H1 (cell line): ENCODE results near the gene OSGEP. TPM values are rescaled to one million over a fixed set of nuclear protein-coding genes. Genes with fewer than 3 reads are reported as not detected.

ENCODE experiments used
- BACH1 ChIP-seq: IDR thresholded peaks from 2 replicates; pipeline ENCODE4 v1.6.1; 2012; ENCODE audit warnings: low read length, improper control_type of control experiment
- EP300 ChIP-seq, 2 experiments: IDR thresholded peaks; 1 replicate in 1 of 2; 2 replicates in 1 of 2; pipeline ENCODE4 v1.6.1; 2011 to 2012; ENCODE audit warnings: low read depth in 2 of 2, low read length in 2 of 2, mild to moderate bottlenecking in 2 of 2, borderline replicate concordance in 1 of 2, inconsistent platforms in 1 of 2, moderate library complexity in 1 of 2
- HDAC2 ChIP-seq, 2 experiments: fragments of 300-600 bp in 1 of 2; sonication (generic) in 1 of 2; IDR thresholded peaks; 2 replicates each; pipeline ENCODE4 v1.6.1; 2011 to 2012; ENCODE audit warnings: low read depth in 2 of 2, low read length in 2 of 2, mild to moderate bottlenecking in 2 of 2, moderate library complexity in 2 of 2, borderline replicate concordance in 1 of 2, inconsistent platforms in 1 of 2
- HDAC6 ChIP-seq: IDR thresholded peaks from one replicate; pipeline ENCODE4 v1.7.1; 2012; ENCODE audit warnings: low read depth, mild to moderate bottlenecking, inconsistent platforms, low read length, moderate library complexity
- KDM4A ChIP-seq: IDR thresholded peaks from one replicate; pipeline ENCODE4 v1.7.1; 2012; ENCODE audit warnings: low read depth, mild to moderate bottlenecking, moderate library complexity, low read length, inconsistent platforms; ENCODE audit not compliant: severe bottlenecking
- PHF8 ChIP-seq: fragments of 200-600 bp; sonication (generic); conservative IDR thresholded peaks from 2 replicates; pipeline ENCODE4 v1.7.1; 2012; ENCODE audit warnings: low read depth, mild to moderate bottlenecking, inconsistent platforms, low read length, moderate library complexity
- POLR2A ChIP-seq, 2 experiments: IDR thresholded peaks; 1 replicate in 1 of 2; 2 replicates in 1 of 2; pipeline ENCODE4 v1.6.1; 2011; ENCODE audit warnings: low read depth in 2 of 2, low read length in 2 of 2, mild to moderate bottlenecking in 2 of 2; ENCODE audit errors: control extremely low read depth in 1 of 2
- RBBP5 ChIP-seq: IDR thresholded peaks from 2 replicates; pipeline ENCODE4 v1.7.1; 2012; ENCODE audit warnings: low read depth, mild to moderate bottlenecking, inconsistent platforms, low read length, moderate library complexity, borderline replicate concordance
- SAP30 ChIP-seq: fragments of 300-600 bp; sonication (generic); IDR thresholded peaks from 2 replicates; pipeline ENCODE4 v1.7.1; 2012; ENCODE audit warnings: low read length, moderate library complexity, mild to moderate bottlenecking, inconsistent platforms; ENCODE audit not compliant: insufficient read depth, insufficient replicate concordance
- SIN3A ChIP-seq, 2 experiments: IDR thresholded peaks in 1 of 2; conservative IDR thresholded peaks in 1 of 2; 2 replicates each; pipeline ENCODE4 v1.6.1; 2011 to 2012; ENCODE audit warnings: low read length in 2 of 2, improper control_type of control experiment in 1 of 2, low read depth in 1 of 2, mild to moderate bottlenecking in 1 of 2
- SP2 ChIP-seq: IDR thresholded peaks from 2 replicates; pipeline ENCODE4 v1.6.1; 2012; ENCODE audit warnings: mild to moderate bottlenecking, low read length, inconsistent platforms
- TAF1 ChIP-seq: IDR thresholded peaks from 2 replicates; pipeline ENCODE4 v1.6.1; 2011; ENCODE audit warnings: mild to moderate bottlenecking, low read depth, low read length
- ZNF274 ChIP-seq: IDR thresholded peaks from 2 replicates; pipeline ENCODE4 v1.7.0; 2012; ENCODE audit warnings: low read length, borderline replicate concordance; ENCODE audit errors: extremely low read depth
- polyA plus RNA-seq, 7 experiments: library from polyadenylated mRNA; depleted of rRNA in 3 of 7; stranded (reverse) in 5 of 7; unstranded in 2 of 7; fragments of >200 nt in 5 of 7; fragments of 200-250 nt in 2 of 7; gene quantifications; 1 replicate in 5 of 7; 2 replicates in 1 of 7; 4 replicates in 1 of 7; pipeline versions ENCODE4 v1.2.1 to v1.2.3, GENCODE V29; 2011 to 2013; ENCODE audit warnings: missing spikeins in 2 of 7, mixed read lengths in 2 of 7
- total RNA-seq: library from RNA; stranded (reverse); fragmentation: NEBNext Ultra II Directional; extraction: Animal tissue kit (Norgen Biotek cat#: 25700); gene quantifications from 2 replicates; pipeline ENCODE4 v1.2.1, GENCODE V29; 2021

OSGEP gene
- total and polyA plus RNA-seq, 2 of the 8 experiments (the other 6 are each of a cell fraction or from before 2014, with no cell fraction given), result 34.4 to 78.6 TPM

DNA sequence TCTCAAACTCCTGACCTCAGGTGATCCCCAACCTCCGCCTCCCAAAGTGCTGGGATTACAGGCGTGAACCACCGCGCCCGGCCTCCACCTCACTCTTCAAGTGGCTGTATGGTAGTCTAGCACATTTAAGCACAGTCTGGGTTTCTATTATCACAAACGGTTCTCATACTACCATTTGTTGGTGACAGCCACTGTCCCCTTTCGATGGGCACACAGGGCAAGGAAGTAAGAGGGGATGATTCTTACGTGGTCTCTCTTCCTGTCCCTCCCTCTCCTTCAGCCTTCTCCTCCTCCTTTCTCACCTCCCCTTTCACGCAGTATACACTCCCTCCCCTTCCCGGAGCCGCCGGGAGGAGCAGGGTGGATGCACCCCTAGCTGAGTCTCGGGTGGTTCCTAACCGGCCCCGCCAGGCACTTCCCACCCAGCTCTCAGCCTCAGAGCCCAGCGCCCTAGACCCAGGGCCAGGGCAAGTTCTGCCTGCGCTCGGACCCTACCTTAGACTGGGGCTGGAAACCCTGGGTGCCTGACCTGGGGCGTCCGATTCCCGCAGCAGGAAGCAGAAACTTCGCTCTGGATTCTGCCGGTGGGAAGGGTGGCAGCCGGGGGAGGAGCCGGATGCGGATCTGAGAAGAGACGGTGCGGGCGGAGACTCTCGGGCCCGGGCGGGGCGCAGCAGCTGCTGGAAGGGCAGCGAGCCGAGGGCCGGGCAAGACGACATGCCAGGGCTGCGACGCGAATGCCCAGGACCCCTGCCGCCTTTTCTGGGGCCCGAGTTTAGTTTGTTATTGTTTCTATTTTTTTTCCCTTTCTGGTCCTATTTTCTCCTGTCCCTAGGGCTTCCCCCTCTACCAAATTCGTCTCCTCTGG lies 41.5 kb downstream of the OSGEP start, which contains the start of gene TEP1 (continued):
- TF ChIP-seq SIN3A (conservative IDR thresholded peaks at IDR 0.05 in 1 of 2, IDR thresholded peaks at IDR 0.05 in 1 of 2; ENCODE audit: low read depth in 1 of 2, low read length in 2 of 2) (peak in 1 of 2 experiments; percentile 62; a peak in 1 of 4 replicates), BACH1 (no peak), EP300 (IDR thresholded peaks at IDR 0.05; ENCODE audit: borderline replicate concordance in 1 of 2, low read depth in 2 of 2, low read length in 2 of 2) (no peak), SP2 (no peak), RBBP5 (peak; percentile 80; the same call in 1 of the 2 replicates), HDAC2 (IDR thresholded peaks at IDR 0.05; ENCODE audit: borderline replicate concordance in 1 of 2, low read depth in 2 of 2, low read length in 2 of 2) (peak in 1 of 2 experiments; percentile 82; a peak in 1 of 4 replicates), POLR2A (IDR thresholded peaks at IDR 0.05; ENCODE audit: control extremely low read depth in 1 of 2, low read depth in 2 of 2, low read length in 2 of 2) (peak in 1 of 2 experiments; percentile 57; a peak in 1 of 3 replicates), TAF1 (0 out of 2 replicates have a peak, but pooled peaks have one; percentile 55), HDAC6 (no peak), ZNF274 (no peak), KDM4A (peak; percentile 98), SAP30 (peak; percentile 46), PHF8 (peak; percentile 61; the same call in 1 of the 2 replicates)
